ENCODE data around the gene ALDH7A1. TPM values are rescaled to one million over a fixed set of nuclear protein-coding genes. Genes with fewer than 3 reads are reported as not detected.

Gene ALDH7A1
- total and polyA plus RNA-seq, 12 donors, result 19.5 to 65.7 (median 48.4) TPM

DNA sequence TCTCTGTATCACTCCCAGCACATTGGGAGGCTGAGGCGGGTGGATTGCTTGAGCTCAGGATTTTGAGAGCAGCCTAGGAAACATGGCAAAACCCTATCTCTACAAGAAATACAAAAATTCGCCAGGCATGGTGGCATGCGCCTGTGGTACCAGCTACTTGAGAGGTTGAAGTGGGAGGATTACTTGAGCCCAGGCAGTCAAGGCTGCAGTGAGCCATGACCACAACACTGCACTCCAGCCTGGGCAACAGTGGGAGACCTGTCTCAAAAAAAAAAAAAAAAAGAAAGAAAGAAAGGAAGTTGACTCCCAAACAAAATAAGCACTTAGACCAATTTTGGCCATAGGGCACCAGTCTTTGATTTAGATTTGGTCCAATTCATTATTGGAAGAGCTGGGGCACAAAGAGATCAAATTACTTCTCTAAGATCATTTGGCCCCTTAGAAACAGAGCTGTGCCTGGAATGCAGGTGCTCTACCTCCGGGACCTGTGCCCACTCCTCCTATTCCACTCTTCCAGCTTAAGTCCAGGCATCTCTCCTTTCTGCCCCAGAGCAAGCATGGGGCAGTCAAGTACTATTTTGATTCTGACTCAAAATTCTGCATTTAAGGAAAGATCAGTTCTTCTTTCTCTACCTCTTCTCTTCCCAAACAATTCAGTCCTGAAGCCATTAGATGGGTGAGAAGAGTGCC is 59.0 kb downstream of the ALDH7A1 start:
- WGBS, 2 donors, result 96 to 98% methylated on average over 4 of the region's 4 CpGs
- H3K9me3 ChIP-seq, result no peaks in the 10 kb centered on the region
- ATAC-seq (no peak), DNase-seq (no peak)
- TF ChIP-seq, protein P1, sequence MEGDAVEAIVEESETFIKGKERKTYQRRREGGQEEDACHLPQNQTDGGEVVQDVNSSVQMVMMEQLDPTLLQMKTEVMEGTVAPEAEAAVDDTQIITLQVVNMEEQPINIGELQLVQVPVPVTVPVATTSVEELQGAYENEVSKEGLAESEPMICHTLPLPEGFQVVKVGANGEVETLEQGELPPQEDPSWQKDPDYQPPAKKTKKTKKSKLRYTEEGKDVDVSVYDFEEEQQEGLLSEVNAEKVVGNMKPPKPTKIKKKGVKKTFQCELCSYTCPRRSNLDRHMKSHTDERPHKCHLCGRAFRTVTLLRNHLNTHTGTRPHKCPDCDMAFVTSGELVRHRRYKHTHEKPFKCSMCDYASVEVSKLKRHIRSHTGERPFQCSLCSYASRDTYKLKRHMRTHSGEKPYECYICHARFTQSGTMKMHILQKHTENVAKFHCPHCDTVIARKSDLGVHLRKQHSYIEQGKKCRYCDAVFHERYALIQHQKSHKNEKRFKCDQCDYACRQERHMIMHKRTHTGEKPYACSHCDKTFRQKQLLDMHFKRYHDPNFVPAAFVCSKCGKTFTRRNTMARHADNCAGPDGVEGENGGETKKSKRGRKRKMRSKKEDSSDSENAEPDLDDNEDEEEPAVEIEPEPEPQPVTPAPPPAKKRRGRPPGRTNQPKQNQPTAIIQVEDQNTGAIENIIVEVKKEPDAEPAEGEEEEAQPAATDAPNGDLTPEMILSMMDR (IDR thresholded peaks at IDR 0.05), result no peak
- no peak overlapping the region for H3K4me3 ChIP-seq
- intact Hi-C loops (cut with DNase I), result loop anchor here in 6 of 10 donors (5.0 to 10.0 kb wide), 5 partner anchors 34 to 184 kb away; partner anchors contain the start of gene GRAMD2B (in 2 of the 6)
- H3K27me3 ChIP-seq, result no peaks in the 10 kb centered on the region
- H3K4me1 ChIP-seq, result peaks cover 0 to 19% (median 16%) of the 10 kb centered on the region in 9 donors
- H3K36me3 ChIP-seq, result no peaks in the 10 kb centered on the region
- H3K27ac ChIP-seq, result no peak overlapping the region

DNA sequence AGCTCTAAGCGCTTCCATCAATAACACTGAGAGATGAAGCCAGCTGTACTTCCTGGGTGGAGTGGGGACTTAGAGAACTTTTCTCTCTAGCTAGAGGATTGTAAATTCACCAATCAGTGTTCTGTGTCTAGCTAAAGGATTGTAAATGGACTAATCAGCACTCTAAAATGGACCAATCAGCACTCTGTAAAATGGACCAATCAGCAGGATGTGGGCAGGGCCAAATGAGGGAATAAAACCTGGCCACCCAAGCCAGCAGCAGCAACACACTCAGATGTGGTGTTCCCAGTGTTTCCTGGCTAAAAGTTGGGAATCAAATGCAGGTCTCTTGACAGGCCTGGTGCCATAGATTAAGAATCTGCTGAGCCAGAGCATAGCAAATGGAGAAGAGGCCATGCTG is 60.5 kb downstream of the ALDH7A1 start:
- Histone ChIP-seq H3K27me3 (no peaks in the 10 kb centered on the region), H3K9me3 (no peaks in the 10 kb centered on the region), H3K36me3 (no peaks in the 10 kb centered on the region), H3K27ac (no peak overlapping the region), H3K4me3 (no peak overlapping the region), H3K4me1 (peaks cover 0 to 21% (median 17%) of the 10 kb centered on the region in 9 donors)
- intact Hi-C loops (cut with DNase I), result loop anchor here in 2 of 10 donors (10.0 kb wide), 1 partner anchor 50 kb away; no protein-coding TSS in a partner anchor
- 100% methylated on average over 1 of the region's 1 CpG for WGBS, 2 donors
- TF ChIP-seq, protein P1 (IDR thresholded peaks at IDR 0.05), result no peak
- no peak for ATAC-seq
- no peak for DNase-seq

DNA sequence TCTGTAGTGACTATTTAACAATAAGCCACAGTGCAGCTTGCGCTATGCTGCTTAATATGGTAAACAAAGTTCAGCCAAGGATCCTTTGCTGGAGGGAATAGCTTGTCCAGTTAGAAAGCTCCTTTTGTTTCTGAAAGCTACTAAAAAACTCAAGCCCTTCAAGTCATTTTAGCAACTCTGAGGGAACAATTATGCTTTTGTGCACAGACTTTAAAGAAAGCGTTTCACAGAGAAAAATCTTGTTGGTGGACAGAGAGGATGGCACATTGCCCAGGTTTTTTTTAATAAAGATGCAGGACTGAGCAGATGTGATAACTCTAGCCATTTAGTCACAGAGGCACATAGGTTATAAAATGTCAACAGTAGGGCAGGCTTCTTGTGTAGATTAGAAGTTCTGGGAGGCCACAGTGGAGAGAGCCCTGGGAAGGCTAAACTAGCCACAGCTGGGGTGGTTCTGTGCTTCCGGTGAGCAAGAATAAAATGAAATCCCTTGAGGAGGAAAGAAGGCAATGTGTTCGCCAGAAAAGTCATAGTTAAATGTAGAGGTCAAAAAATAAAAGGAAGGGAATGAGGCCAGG is 63.4 kb downstream of the ALDH7A1 start:
- Histone ChIP-seq H3K9me3 (peaks cover 0 to 2% (median 0%) of the 10 kb centered on the region in 11 donors), H3K36me3 (no peaks in the 10 kb centered on the region), H3K27me3 (no peaks in the 10 kb centered on the region), H3K4me1 (peaks cover 0 to 16% (median 12%) of the 10 kb centered on the region in 9 donors), H3K27ac (peak overlapping the region; percentile 5 to 65 (median 36)), H3K4me3 (no peak overlapping the region)
- TF ChIP-seq, protein P1 (IDR thresholded peaks at IDR 0.05), result no peak
- DNase-seq, result no peak
- WGBS, 2 donors, result 51 to 58% methylated on average over 4 of the region's 4 CpGs
- intact Hi-C loops (cut with DNase I), result loop anchor here in 2 of 10 donors (10.0 kb wide), 1 partner anchor 47 kb away; no protein-coding TSS in a partner anchor
- peak; percentile 74 to 85 (median 80) for ATAC-seq

DNA sequence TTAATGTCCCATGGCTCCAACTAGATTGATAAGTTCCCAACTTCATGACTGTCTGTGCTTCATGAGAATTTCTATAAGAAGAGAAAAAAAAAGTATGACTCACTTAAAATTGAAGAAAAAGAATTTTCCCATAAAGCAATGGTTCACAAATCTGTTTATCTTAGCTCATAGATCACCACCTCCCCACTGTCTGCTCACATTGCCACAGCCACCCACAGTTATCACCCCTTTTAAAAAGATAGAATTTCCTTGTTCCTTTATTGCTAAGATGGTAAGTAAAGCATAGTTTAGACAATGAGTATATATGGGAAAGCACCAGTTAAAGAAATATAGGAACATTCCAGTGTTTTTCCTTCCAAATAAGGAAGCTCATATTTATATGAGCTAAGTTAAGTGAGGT is 67.1 kb downstream of the ALDH7A1 start:
- peaks cover 0 to 39% (median 29%) of the 10 kb centered on the region in 9 donors for H3K4me1 ChIP-seq
- no peak overlapping the region for H3K4me3 ChIP-seq
- TF ChIP-seq, protein P1 (IDR thresholded peaks at IDR 0.05), result no peak
- intact Hi-C loops (cut with DNase I), result no loop called here
- no peak for DNase-seq
- H3K36me3 ChIP-seq, result no peaks in the 10 kb centered on the region
- ATAC-seq, result no peak
- H3K27ac ChIP-seq, result no peak overlapping the region
- peaks cover 0 to 10% (median 0%) of the 10 kb centered on the region in 11 donors for H3K9me3 ChIP-seq
- H3K27me3 ChIP-seq, result no peaks in the 10 kb centered on the region
